ENCODE measurements around the gene ELOVL2. TPM values are rescaled to one million over a fixed set of nuclear protein-coding genes. Genes with fewer than 3 reads are reported as not detected.

Gene ELOVL2
- total RNA-seq, 1 donor from 2014 or later: 0.31 TPM

Other genes with a start within 250 kb of the ELOVL2 start
- gene MAK, start 205.8 kb downstream of the ELOVL2 start, total RNA-seq: 0.16 TPM
- not detected for gene GCM2, start 162.3 kb downstream of the ELOVL2 start, total RNA-seq
- gene SYCP2L, start 157.3 kb downstream of the ELOVL2 start, total RNA-seq: 0.26 TPM
- gene SMIM13, start 49.5 kb upstream of the ELOVL2 start, total RNA-seq: 6.7 TPM
- 0.18 TPM for gene ERVFRD-1, start 67.4 kb upstream of the ELOVL2 start, total RNA-seq
- gene NEDD9, start 188.4 kb upstream of the ELOVL2 start, total RNA-seq: 65.8 TPM